SJCRH30 (cell line): Measurements from ENCODE around the gene F5. TPM values are rescaled to one million over a fixed set of nuclear protein-coding genes. Genes with fewer than 3 reads are reported as not detected.
A peak's percentile ranks its signal among the peaks of the same experiment; 100 is the strongest.
"Not testable (repeated sequence)": the region's sequence is repeated elsewhere in the genome, so short reads cannot be mapped to it uniquely, and the experiment has no call there.

Source experiments
- DNase-seq, 2 experiments: peaks; one replicate each; pipeline ENCODE4 v3.0.0-alpha.2; 2015 to 2020
- H3K27ac ChIP-seq: fragments of 250-450 bp; sonication (Bioruptor Pico); 2 replicates; pipeline ENCODE4 v1.5.1; 2020; ENCODE audit warnings: mild to moderate bottlenecking, moderate library complexity
- H3K27me3 ChIP-seq: fragments of 250-450 bp; sonication (Bioruptor Pico); 2 replicates; pipeline ENCODE4 v1.5.1; 2020; ENCODE audit warnings: mild to moderate bottlenecking, moderate library complexity
- H3K36me3 ChIP-seq: fragments of 250-450 bp; sonication (Bioruptor Pico); 2 replicates; pipeline ENCODE4 v1.5.1; 2020; ENCODE audit warnings: mild to moderate bottlenecking, moderate library complexity
- H3K4me1 ChIP-seq: fragments of 250-450 bp; sonication (Bioruptor Pico); 2 replicates; pipeline ENCODE4 v1.5.1; 2020; ENCODE audit warnings: mild to moderate bottlenecking, moderate library complexity
- H3K4me3 ChIP-seq: fragments of 250-450 bp; sonication (Bioruptor Pico); 2 replicates; pipeline ENCODE4 v1.5.1; 2020; ENCODE audit warnings: mild to moderate bottlenecking, moderate library complexity
- H3K9me3 ChIP-seq: fragments of 250-450 bp; sonication (Bioruptor Pico); replicated peaks from 2 replicates; pipeline ENCODE4 v1.5.1; 2020; ENCODE audit warnings: mild to moderate bottlenecking, moderate library complexity
- total RNA-seq: library from RNA; depleted of rRNA; stranded (reverse); fragments of >200 nt; shearing (Covaris generic); gene quantifications from 2 replicates; pipeline ENCODE4 v1.2.3, GENCODE V29; 2014

The F5 gene
- total RNA-seq, 1 experiment from 2014 or later, result not detected

DNA sequence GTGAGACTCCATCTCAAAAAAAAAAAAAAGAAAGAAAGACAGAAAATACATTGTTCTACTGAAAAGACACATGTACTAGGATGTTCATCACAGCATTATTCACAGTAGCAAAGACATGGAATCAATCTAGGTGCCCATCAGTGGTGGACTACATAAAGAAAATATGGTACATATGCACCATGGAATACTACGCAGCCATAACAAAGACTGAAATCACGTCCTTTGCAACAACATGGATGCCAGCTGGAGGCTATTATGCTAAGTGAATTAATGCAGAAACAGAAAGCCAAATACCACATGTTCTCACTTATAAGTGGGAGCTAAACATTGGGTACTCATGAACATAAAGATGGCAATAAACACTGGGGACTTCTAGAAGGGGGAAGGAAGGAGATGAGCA lies 51.6 kb downstream of the F5 start:
- no peak for DNase-seq
- no peaks in the 10 kb centered on the region for H3K36me3 ChIP-seq
- no peak overlapping the region for H3K27ac ChIP-seq
- H3K9me3 ChIP-seq, result no peaks in the 10 kb centered on the region; the same call in 1 of the 2 replicates
- peaks cover 35% of the 10 kb centered on the region for H3K4me1 ChIP-seq
- H3K27me3 ChIP-seq, result no peaks in the 10 kb centered on the region
- no peak overlapping the region for H3K4me3 ChIP-seq

DNA sequence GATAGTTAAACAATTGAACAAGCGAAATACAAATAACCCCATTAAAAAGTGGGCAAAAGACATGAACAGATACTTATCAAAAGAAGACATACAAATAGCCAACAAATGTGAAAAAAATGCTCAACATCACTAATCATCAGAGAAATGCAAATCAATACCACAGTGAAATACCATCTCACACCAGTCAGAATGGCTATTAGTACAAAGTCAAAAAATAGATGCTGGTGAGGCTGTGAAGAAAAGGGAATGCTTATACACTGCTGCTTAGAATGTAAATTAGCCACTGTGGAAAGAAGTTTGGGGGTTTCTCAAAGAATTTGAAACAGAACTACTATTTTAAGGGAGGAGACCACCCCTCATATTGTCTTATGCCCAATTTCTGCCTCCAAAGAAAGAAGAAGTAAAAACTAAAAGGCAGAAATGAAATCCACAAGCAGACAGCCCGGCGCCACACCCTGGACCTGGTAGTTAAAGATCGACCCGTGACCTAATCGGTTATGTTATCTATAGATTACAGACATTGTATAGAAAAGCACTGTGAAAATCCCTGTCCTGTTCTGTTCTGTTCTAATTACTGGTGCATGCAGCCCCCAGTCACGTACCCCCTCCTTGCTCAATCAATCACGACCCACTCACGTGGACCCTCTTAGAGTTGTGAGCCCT lies 52.6 kb downstream of the F5 start:
- not testable (repeated sequence) for H3K27me3 ChIP-seq, H3K27ac ChIP-seq, DNase-seq, H3K4me3 ChIP-seq, H3K36me3 ChIP-seq, H3K9me3 ChIP-seq
- peaks cover 33% of the 10 kb centered on the region for H3K4me1 ChIP-seq

DNA sequence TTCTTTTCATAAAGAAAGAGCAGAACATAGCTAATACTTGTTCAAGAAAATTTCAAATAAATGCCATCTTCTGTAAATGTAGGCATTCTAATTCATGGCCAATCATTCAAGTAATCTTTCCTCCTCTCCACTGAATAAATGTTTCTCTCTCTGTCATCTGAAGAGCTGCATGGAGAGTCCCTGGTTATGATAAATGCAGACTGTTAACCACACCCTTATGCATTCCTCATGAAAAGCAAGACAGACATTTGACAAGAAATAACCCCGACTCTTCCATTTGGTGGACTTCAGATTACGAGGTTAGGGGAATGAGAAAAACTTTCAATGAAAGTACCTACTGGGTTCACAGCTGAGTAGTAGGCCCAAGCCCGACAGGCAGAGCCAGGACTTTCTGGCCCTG lies 55.8 kb downstream of the F5 start:
- Histone ChIP-seq H3K36me3 (no peaks in the 10 kb centered on the region), H3K9me3 (no peaks in the 10 kb centered on the region), H3K27me3 (no peaks in the 10 kb centered on the region), H3K27ac (no peak overlapping the region), H3K4me3 (no peak overlapping the region), H3K4me1 (peaks cover 39% of the 10 kb centered on the region)
- no peak for DNase-seq

GRCh38 chr1:169529068-169529642 lies 57.1 kb downstream of the F5 start:
- Histone ChIP-seq H3K27me3 (no peaks in the 10 kb centered on the region), H3K9me3 (no peaks in the 10 kb centered on the region), H3K27ac (peak overlapping the region; percentile 61), H3K4me3 (peak overlapping the region; percentile 10; the same call in 1 of the 2 replicates), H3K4me1 (peaks cover 39% of the 10 kb centered on the region), H3K36me3 (no peaks in the 10 kb centered on the region)
- DNase-seq, result peak; percentile 53 to 71

DNA sequence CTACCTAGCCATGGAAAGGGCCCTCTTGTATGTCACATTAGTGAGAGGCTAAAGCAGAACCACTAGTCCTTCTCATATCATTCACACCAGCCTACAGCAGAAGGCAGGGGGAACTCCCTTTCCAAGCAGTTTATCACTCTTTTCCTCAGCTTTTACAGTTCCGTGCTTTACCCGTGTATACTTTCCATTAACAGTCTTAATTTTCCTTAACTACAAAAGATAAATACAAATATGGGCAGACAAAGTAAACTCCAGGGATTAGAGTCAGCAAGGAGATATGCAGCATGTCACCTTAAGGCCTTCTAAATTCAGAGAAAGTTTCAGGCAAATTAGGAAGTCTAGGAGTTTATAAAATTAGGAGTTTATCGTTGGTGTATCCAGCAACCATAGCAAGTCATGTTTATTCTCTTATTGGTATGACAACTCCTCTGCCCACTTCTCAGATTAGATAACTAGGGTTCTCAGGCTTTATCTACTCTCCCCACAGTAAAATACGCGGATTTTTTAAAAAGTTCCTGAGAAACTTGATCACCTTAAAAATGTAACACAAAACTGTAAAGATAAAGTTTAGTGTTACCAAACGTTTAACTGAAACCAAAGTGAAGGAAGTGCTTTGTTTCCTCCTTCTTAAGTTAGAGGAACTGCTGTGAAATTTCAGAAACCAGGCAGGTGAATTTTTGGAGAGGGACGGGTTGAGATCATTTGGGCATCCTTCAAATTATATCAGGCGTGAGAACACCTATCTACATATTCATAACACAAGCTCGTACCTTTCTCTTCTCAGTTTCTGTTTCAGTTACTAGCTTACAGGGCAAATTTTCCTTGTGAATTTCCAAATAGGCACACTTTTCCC lies 57.8 kb downstream of the F5 start:
- Histone ChIP-seq H3K27ac (peak overlapping the region; percentile 61), H3K9me3 (no peaks in the 10 kb centered on the region), H3K4me1 (peaks cover 39% of the 10 kb centered on the region), H3K36me3 (no peaks in the 10 kb centered on the region), H3K27me3 (no peaks in the 10 kb centered on the region), H3K4me3 (no peak overlapping the region)
- no peak for DNase-seq

DNA sequence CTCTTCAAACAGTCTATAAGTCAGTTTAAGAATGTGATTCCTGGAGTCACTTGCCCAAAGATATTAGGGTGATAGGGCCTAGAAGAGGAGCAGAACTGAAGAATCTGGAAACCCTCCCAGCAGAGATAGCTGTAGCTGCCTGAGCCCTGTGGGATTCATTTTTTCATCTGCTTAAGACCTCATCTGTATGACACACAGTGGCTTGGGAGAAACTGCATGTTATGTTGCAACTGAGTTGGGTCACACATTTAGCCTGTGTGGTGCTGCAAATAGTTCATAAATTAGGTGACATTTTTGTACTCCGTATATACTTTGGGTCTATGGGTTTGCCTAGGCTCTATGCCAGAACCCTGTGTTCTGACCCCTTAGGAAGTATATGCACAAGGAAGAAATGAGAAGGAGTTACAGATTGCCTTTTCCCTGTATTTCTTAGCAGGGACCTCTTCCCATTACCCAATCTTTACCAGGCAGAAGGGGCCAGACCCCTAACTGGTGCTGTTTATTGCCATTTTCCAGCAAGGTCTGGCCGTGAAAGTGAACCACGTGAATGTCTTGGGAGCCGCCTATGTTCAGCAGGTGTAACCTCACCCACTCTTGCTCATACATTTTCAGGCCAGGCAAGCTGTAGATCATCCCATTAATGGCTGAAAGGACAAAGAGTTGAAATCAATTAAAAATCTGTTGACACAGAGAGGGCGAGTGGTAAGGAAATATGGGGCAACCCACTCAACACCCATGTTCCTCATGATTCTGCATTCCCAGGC lies 58.6 kb downstream of the F5 start:
- Histone ChIP-seq H3K27me3 (no peaks in the 10 kb centered on the region), H3K9me3 (no peaks in the 10 kb centered on the region), H3K36me3 (no peaks in the 10 kb centered on the region), H3K4me3 (no peak overlapping the region), H3K4me1 (peaks cover 39% of the 10 kb centered on the region), H3K27ac (no peak overlapping the region)
- no peak for DNase-seq

DNA sequence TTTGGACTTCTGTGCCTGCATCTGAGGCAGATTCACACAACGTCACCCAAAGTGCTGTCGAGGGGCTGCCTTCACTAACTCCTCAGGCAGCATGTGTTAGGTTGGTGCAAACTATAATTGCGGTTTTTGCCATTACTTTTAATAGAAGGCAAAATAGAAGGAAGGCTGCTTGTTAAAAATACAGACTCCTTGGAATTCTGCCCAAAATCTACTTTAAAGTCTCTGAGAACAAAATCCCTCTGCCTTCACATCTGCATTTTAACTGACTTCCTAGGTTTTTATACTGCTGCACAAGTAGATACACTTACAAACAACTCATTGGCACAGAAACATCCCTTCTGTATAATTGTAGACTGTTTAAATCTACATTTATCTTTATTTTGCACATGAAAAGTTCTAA lies 59.3 kb downstream of the F5 start:
- Histone ChIP-seq H3K27me3 (no peaks in the 10 kb centered on the region), H3K27ac (no peak overlapping the region), H3K9me3 (no peaks in the 10 kb centered on the region), H3K36me3 (no peaks in the 10 kb centered on the region), H3K4me1 (peaks cover 39% of the 10 kb centered on the region), H3K4me3 (no peak overlapping the region)
- DNase-seq, result no peak

- Histone ChIP-seq H3K4me3 (no peak overlapping the region), H3K4me1 (peaks cover 36% of the 10 kb centered on the region), H3K9me3 (no peaks in the 10 kb centered on the region), H3K27ac (no peak overlapping the region), H3K36me3 (no peaks in the 10 kb centered on the region), H3K27me3 (no peaks in the 10 kb centered on the region)
- DNase-seq, result no peak
Observed at GRCh38 chr1:169526120-169526832, 60.0 kb downstream of the F5 start.

GRCh38 chr1:169525391-169525790 lies 60.9 kb downstream of the F5 start:
- no peaks in the 10 kb centered on the region for H3K9me3 ChIP-seq
- H3K27ac ChIP-seq, result no peak overlapping the region
- no peak overlapping the region for H3K4me3 ChIP-seq
- H3K4me1 ChIP-seq, result peaks cover 27% of the 10 kb centered on the region
- H3K27me3 ChIP-seq, result no peaks in the 10 kb centered on the region
- H3K36me3 ChIP-seq, result no peaks in the 10 kb centered on the region
- no peak for DNase-seq

- H3K9me3 ChIP-seq, result no peaks in the 10 kb centered on the region
- H3K27me3 ChIP-seq, result no peaks in the 10 kb centered on the region
- H3K4me3 ChIP-seq, result no peak overlapping the region
- no peak for DNase-seq
- H3K36me3 ChIP-seq, result no peaks in the 10 kb centered on the region
- H3K4me1 ChIP-seq, result peaks cover 15% of the 10 kb centered on the region; the same call in 1 of the 2 replicates
- H3K27ac ChIP-seq, result no peak overlapping the region
Observed at GRCh38 chr1:169523904-169524303, 62.4 kb downstream of the F5 start.

DNA sequence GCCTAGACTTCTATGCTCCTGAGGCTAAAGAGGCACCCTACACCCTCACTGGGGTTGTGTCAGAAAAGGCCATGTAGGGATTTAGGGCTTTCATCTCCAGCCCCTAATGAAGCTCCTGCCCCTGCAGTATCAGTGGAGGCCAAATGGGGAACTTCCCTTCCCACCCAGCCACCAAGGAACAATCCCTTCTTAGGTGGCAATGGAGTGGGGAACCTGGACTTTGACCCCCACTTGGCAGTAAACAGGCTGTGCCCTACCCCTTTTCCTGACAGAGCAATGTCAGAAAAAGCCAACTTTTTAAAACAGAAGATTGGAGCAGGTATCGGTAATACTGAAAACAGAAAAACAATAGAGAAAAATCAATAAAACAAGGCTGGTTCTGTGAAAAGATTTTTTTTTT lies 65.1 kb downstream of the F5 start:
- Histone ChIP-seq H3K27ac (no peak overlapping the region), H3K36me3 (no peaks in the 10 kb centered on the region), H3K4me3 (no peak overlapping the region), H3K9me3 (no peaks in the 10 kb centered on the region), H3K4me1 (peaks cover 4% of the 10 kb centered on the region; the same call in 1 of the 2 replicates), H3K27me3 (no peaks in the 10 kb centered on the region)
- no peak for DNase-seq

- DNase-seq, result no peak
- Histone ChIP-seq H3K9me3 (no peaks in the 10 kb centered on the region), H3K4me1 (peaks cover 15% of the 10 kb centered on the region), H3K36me3 (no peaks in the 10 kb centered on the region), H3K27me3 (no peaks in the 10 kb centered on the region), H3K27ac (no peak overlapping the region), H3K4me3 (no peak overlapping the region)
Observed at GRCh38 chr1:169517558-169518186, 68.6 kb downstream of the F5 start.

DNA sequence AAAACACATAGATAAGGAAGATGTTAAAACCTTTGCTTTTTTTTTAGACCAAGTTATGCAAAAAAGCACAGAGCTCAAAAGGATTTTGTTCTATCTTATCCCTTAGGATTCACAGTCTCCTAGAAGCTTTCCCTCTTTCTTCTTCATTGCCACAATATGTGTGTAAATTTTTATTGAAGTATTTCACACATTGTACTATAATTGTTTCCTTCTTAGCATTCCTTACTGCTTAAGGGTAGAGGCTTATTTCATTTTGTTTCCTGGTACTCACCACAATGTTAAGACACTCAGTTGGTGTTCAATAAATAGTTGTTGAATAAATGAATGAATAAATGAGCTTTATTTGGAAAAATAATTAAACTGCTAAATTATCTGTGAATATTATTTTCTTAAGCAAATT lies 70.6 kb downstream of the F5 start:
- no peak for DNase-seq
- H3K36me3 ChIP-seq, result no peaks in the 10 kb centered on the region
- H3K27me3 ChIP-seq, result no peaks in the 10 kb centered on the region
- 0 out of 2 replicates have a peak, but pooled peaks cover 2% of the 10 kb centered on the region for H3K9me3 ChIP-seq
- peaks cover 15% of the 10 kb centered on the region for H3K4me1 ChIP-seq
- no peak overlapping the region for H3K4me3 ChIP-seq
- H3K27ac ChIP-seq, result no peak overlapping the region
